ENCODE data around the gene SOCS7.
A peak's percentile ranks its signal among the peaks of the same experiment; 100 is the strongest.

SOCS7 gene

DNA sequence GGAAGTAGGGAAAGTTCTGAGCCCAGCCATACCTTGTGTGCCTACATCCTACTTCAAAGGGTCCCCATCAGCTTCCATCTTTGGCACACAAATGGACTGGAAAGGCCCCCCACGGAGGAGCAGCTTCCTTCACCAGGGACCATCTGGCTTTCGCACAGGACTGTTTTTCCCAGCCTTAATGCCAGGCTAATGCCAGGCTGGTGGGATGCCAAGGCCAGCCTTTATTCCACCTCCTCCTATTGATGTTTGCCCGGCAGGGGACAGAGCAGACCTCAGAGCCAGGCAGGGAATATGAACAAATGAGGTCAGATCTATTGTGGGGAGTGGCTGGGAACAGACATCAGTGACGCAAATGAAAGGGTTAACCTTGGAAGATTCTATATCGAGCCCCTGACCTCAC is 13.6 kb upstream of the SOCS7 start:
- DNase-seq: no peak

GRCh38 chr17:38338535-38338934 is 13.1 kb upstream of the SOCS7 start:
- DNase-seq: no peak

DNA sequence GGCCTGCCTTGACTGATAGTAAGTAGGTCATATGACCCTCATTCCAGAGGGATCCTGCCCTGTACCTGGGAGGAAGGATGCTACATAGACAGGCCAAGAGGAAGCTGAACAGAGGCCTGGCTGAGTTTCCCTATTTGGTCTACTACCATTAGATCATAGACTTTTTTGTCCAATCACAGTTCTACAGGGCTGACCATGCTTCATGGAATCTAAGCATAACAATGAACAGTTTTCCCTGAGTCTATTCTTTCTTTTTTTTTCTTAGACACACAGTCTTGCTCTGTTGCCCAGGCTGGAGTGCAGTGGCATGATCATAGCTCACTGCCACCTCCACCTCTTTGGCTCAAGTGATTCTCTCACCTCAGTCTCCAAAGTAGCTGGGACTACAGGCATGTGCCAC is 11.8 kb upstream of the SOCS7 start:
- no peak for DNase-seq

DNA sequence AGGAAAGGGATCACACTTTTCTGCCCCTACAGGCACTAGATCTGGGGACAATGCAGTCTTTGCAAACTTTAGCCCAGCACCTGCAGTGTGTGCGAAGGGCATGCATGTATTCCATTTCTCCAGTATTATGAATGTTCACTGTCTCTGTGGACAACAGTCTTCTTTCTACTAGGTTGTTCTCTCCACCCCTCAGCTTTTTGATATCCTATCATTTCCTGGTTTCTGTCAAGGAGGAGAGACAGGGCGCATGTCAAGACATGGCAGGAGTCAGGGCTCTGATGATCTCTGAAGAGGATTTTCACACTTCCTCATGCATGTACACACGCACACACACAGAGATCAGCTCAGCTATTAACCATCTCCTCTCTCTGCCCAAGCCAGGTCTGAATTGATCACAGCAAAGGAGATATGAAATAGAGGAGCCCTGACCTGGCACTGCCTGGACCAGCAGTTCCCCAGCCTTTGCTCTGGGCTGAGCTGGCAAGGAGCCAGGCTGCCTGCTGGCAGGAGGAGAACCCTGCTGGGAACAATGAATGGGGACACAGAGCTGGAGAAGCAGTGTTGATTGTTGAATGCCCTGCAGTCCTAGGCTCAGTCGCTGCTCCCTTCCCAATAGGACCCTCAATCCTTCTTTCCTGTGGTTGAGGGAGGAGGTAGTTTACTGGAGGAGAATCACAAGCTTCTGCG is 10.5 kb upstream of the SOCS7 start:
- peak; percentile 8 to 9 for DNase-seq

DNA sequence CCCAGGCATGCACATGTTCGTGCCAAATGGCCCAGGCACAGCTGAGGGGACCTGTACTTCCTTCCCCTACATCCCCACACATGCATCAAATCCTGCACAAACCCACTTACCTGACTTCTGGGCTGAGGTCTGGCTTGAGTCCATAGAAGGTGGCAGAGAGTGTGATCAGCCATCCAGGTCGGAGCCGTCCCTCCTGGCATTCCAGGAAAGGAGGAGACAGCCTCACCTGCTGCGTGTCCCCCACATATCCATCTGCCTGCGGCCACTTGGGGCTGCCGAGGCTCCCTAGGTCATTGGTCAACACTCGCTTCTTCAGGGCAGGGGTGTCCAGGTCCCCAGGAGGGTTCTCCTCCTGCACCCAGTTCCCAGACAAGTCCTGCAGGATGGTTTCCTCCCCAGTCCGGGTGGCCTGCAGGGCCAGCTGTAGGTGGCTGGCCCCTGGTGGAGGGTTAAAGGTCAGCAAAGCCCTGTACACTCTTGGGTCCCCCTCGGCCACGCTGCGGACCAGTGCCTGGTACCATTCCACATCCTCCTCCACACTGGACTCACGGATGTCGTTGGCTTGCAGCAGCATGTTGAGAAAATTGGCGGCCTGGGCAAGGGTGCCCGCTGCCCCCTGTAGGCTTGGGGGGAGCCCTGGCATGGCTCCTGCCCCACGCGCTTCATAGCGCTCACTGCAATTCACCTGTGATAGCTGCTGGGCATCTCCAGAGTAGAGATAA is 8.6 kb upstream of the SOCS7 start:
- DNase-seq: no peak

GRCh38 chr17:38343608-38344419 is 7.8 kb upstream of the SOCS7 start, which contains the start of gene GPR179:
GPR179 (minus strand) TSS chr17:38343956; CDS start chr17:38343789, 167 bp downstream.
- no peak for DNase-seq

DNA sequence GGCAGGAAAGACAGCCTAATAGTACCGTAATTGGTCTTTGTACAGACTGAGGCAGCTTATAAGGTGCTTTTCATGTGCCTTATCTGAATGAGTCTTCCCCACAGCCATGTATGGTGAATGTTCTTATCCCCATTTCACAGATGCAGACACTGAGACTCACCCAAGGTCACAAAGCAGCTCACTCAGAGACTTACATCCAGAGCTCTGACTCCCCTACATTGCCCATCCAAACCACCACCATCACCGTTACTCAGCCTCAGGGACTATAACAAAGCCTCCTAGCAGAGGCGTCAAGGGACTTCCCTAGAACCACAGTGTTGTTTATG is 7.3 kb upstream of the SOCS7 start:
- DNase-seq: no peak

GRCh38 chr17:38345743-38346142 is 5.9 kb upstream of the SOCS7 start:
- DNase-seq: no peak

GRCh38 chr17:38349097-38349730 is 2.4 kb upstream of the SOCS7 start:
- peak; percentile 85 to 91 for DNase-seq

DNA sequence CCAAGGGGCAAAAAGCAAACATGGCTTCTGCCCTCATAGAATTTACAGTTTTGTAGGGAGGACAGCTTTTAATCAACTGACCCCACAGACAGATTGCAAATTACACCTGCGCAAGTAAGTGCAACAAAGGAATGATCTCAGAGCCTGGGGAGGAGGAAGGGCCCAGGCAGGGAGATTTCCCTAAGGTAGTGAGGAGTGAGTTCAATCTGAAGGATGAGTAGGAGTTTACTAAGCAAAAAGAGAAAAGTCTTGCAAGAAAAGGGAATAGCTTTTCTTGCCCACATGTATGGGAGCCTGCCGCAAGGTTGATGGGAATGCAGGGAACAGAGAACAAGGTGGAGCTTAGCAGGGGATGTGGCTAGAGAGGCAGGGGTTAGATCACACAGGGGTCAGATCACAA is 1.6 kb upstream of the SOCS7 start:
- DNase-seq: no peak

GRCh38 chr17:38352245-38353085 is 821 bp downstream of the SOCS7 start:
- peak; percentile 21 to 29 for DNase-seq

GRCh38 chr17:38353086-38353604 is 1.5 kb downstream of the SOCS7 start:
- no peak for DNase-seq

DNA sequence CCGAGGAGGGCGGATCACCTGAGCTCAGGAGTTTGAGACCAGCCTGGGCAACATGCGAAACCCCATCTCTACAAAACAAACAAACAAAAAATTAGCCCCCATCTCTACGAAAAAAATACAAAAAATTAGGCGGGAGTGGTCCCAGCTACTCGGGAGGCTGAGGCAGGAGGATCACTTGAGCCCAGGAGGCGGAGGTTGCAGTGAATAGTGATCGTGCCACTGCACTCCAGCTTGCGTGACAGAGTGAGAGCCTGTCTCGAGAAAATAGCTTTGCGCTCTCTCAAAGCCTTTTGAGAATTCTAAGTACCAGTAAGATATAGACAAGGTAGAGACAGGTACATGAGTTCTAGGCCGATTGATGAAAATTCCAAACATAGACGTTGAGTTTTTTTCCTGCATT is 2.0 kb downstream of the SOCS7 start:
- no peak for DNase-seq

GRCh38 chr17:38354466-38354865 is 2.8 kb downstream of the SOCS7 start:
- DNase-seq: no peak

- DNase-seq: no peak
Observed at GRCh38 chr17:38355251-38355650, 3.6 kb downstream of the SOCS7 start.

- DNase-seq: no peak
Observed at GRCh38 chr17:38357486-38358123, 6.0 kb downstream of the SOCS7 start.

DNA sequence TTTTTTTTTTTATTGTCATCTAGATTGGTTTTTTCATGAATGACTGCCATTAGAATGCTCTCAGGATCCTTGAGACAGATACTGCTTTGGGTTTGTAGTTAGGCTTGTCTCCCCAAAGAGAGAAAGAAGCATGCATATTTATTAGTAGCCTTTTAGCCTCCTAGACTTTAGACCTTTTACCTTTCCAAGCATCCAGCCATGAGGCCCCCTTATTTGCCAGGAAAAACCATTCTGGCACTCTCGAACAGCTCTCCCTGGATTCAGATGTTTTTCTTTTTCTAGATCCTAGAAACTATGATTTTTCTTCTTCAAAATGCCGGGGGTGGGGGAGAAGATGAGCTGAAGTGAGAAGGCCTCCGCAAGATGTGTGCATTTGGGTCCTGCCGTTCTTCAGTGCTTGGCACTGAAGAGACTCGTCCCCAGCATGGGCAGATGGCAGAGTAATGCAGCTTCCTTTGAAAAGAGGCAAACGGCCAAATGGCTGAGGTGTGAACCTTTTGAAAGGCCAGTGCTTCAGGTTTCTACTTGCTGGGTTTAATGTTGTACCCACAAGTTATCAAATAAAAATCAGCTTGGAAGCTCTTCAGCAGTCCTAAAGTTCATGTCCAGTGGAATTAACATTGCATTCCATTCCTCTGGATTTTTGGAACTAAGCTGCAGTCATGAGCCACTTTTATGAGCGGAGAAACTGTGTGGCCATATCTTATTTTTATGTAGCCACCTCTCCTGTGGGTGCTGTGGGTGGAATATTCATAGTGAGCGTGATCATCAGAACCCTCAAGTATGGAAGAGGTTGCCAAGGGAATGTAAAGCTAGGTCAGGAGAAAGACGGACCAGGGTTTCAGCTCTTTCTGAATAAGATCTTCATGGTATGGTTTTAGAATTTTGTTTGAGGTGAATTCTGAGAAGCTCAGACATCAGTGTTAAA is 7.2 kb downstream of the SOCS7 start:
- DNase-seq: no peak

GRCh38 chr17:38361694-38362465 is 10.2 kb downstream of the SOCS7 start:
- DNase-seq: no peak

DNA sequence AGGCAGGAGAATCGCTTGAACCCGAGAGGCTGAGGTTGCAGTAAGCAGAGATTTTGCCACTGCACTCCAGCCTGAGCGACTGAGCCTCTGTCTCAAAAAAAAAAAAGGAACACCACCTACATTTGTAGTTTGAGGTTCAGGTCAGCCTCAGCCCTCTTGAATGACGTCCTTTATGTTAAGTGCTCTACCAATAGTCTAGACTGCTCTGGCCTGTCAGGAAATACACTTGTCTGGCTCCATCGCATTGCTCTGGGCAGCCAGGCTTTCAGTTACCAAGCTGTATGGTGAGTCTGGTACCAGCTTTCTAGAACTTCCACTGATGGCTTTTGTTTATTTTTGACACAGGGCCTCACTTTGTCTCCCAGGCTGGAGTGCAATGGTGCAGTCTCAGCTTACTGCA is 11.4 kb downstream of the SOCS7 start:
- DNase-seq: no peak

DNA sequence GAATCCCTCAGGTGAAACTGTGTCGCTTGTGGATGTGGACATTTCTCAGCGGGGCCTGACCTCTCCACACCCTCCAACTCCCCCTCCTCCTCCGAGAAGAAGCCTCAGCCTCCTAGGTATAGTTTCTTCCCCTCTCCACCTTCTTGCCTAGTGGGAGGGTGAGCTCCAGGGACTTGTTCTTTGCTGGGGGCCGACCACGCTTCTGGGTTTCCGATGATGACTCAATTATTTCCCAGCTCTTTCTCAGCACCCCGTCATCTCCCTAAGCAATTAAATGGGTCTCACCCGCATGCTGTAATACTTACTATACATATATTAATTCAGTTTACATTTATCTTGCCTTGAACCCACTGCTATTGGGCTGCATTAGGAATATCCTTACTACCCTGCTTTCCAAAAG is 13.1 kb downstream of the SOCS7 start:
- DNase-seq: no peak
